ENCODE measurements around the gene NCBP3.

Gene NCBP3

GRCh38 chr17:3780986-3781385 is 65.1 kb downstream of the NCBP3 start:
- no peak for DNase-seq

- DNase-seq, result no peak
Measured at GRCh38 chr17:3777366-3778120, 68.5 kb downstream of the NCBP3 start.

GRCh38 chr17:3773966-3774365 is 72.1 kb downstream of the NCBP3 start:
- no peak for DNase-seq

GRCh38 chr17:3773511-3773910 is 72.5 kb downstream of the NCBP3 start:
- DNase-seq, result no peak

GRCh38 chr17:3772764-3773163 is 73.3 kb downstream of the NCBP3 start:
- DNase-seq, result no peak

GRCh38 chr17:3771140-3771539 is 74.9 kb downstream of the NCBP3 start:
- no peak for DNase-seq

- DNase-seq, result no peak
Measured at GRCh38 chr17:3770466-3770865, 75.6 kb downstream of the NCBP3 start.

- DNase-seq, result no peak
Measured at GRCh38 chr17:3768769-3769168, 77.3 kb downstream of the NCBP3 start.

GRCh38 chr17:3768341-3768740 is 77.7 kb downstream of the NCBP3 start:
- no peak for DNase-seq

- no peak for DNase-seq
Measured at GRCh38 chr17:3766779-3767178, 79.3 kb downstream of the NCBP3 start.

- DNase-seq, result no peak
Measured at GRCh38 chr17:3765981-3766380, 80.1 kb downstream of the NCBP3 start.

- DNase-seq, result no peak
Measured at GRCh38 chr17:3763777-3764170, 82.3 kb downstream of the NCBP3 start.

GRCh38 chr17:3762922-3763776 is 82.9 kb downstream of the NCBP3 start:
- DNase-seq, result no peak

- no peak for DNase-seq
Measured at GRCh38 chr17:3761918-3762380, 84.1 kb downstream of the NCBP3 start.

- DNase-seq, result no peak
Measured at GRCh38 chr17:3761036-3761917, 84.8 kb downstream of the NCBP3 start.

GRCh38 chr17:3759597-3760216 is 86.3 kb downstream of the NCBP3 start:
- DNase-seq, result no peak

- no peak for DNase-seq
Measured at GRCh38 chr17:3755335-3756030, 90.6 kb downstream of the NCBP3 start.

- DNase-seq, result peak; percentile 9
Measured at GRCh38 chr17:3754458-3755334, 91.3 kb downstream of the NCBP3 start.

- no peak for DNase-seq
Measured at GRCh38 chr17:3754066-3754457, 92.0 kb downstream of the NCBP3 start.

GRCh38 chr17:3753624-3754023 is 92.4 kb downstream of the NCBP3 start:
- no peak for DNase-seq
